HG02678 (cell line): ENCODE results near the gene ZSCAN12.
"Not testable (repeated sequence)": the region's sequence is repeated elsewhere in the genome, so short reads cannot be mapped to it uniquely, and the experiment has no call there.

Experiments used
- ATAC-seq: cut with Tn5 transposase; IDR thresholded peaks from one replicate; pipeline ENCODE4 v1.9.1; 2021; ENCODE audit warnings: mild to moderate bottlenecking, moderate library complexity; ENCODE audit not compliant: unreplicated experiment

Gene ZSCAN12

GRCh38 chr6:28399350-28400121 lies at the start of gene ZSCAN12:
TSS of gene ZSCAN12 (minus strand) at chr6:28399747. CDS start at chr6:28398405, 1,342 bp downstream.
- ATAC-seq = peak; percentile 91

- no peak for ATAC-seq
Observed at GRCh38 chr6:28449056-28449455, 49.5 kb upstream of the ZSCAN12 start.

GRCh38 chr6:28447512-28447906 lies 48.0 kb upstream of the ZSCAN12 start:
- not testable (repeated sequence) for ATAC-seq

- no peak for ATAC-seq
Observed at GRCh38 chr6:28446818-28447511, 47.4 kb upstream of the ZSCAN12 start.

- ATAC-seq = not testable (repeated sequence)
Observed at GRCh38 chr6:28444759-28445158, 45.2 kb upstream of the ZSCAN12 start.

- peak; percentile 96 for ATAC-seq
Observed at GRCh38 chr6:28443112-28443773, 43.7 kb upstream of the ZSCAN12 start, which contains the start of gene ZSCAN23. TSS of gene ZSCAN23 (minus strand) at chr6:28443491. CDS start at chr6:28436266, 7,225 bp downstream.

- no peak for ATAC-seq
Observed at GRCh38 chr6:28442586-28442985, 43.0 kb upstream of the ZSCAN12 start.

- no peak for ATAC-seq
Observed at GRCh38 chr6:28436404-28436803, 36.9 kb upstream of the ZSCAN12 start.

GRCh38 chr6:28433119-28433518 lies 33.6 kb upstream of the ZSCAN12 start:
- no peak for ATAC-seq

- no peak for ATAC-seq
Observed at GRCh38 chr6:28429781-28430180, 30.2 kb upstream of the ZSCAN12 start.

GRCh38 chr6:28425944-28426541 lies 26.5 kb upstream of the ZSCAN12 start:
- no peak for ATAC-seq

GRCh38 chr6:28424163-28424562 lies 24.6 kb upstream of the ZSCAN12 start:
- no peak for ATAC-seq

- no peak for ATAC-seq
Observed at GRCh38 chr6:28423546-28423945, 24.0 kb upstream of the ZSCAN12 start.

GRCh38 chr6:28413681-28414080 lies 14.1 kb upstream of the ZSCAN12 start:
- ATAC-seq = no peak

GRCh38 chr6:28410767-28411166 lies 11.2 kb upstream of the ZSCAN12 start:
- no peak for ATAC-seq

- ATAC-seq = no peak
Observed at GRCh38 chr6:28408076-28408802, 8.7 kb upstream of the ZSCAN12 start.

GRCh38 chr6:28407401-28407800 lies 7.9 kb upstream of the ZSCAN12 start:
- ATAC-seq = no peak

GRCh38 chr6:28403923-28404322 lies 4.4 kb upstream of the ZSCAN12 start:
- ATAC-seq = not testable (repeated sequence)

GRCh38 chr6:28402197-28402596 lies 2.6 kb upstream of the ZSCAN12 start:
- ATAC-seq = no peak

- ATAC-seq = no peak
Observed at GRCh38 chr6:28401172-28401571, 1.6 kb upstream of the ZSCAN12 start.

- ATAC-seq = no peak
Observed at GRCh38 chr6:28400122-28400451, 540 bp upstream of the ZSCAN12 start.
